Activated naive CD4-positive, alpha-beta T cell treated with anti-CD3 and anti-CD28 coated beads, Interleukin-2, amount 50 U/mL, for 24 hours (primary cell): Measurements from ENCODE around the gene CASP3.

Source experiments
- H3K27ac Mint-ChIP-seq: one replicate; pipeline ENCODE4 v1.8.0; 2021; ENCODE audit warnings: mild to moderate bottlenecking, mixed read lengths
- H3K27me3 Mint-ChIP-seq: one replicate; pipeline ENCODE4 v1.8.0; 2021; ENCODE audit warnings: mixed read lengths
- H3K36me3 Mint-ChIP-seq: one replicate; pipeline ENCODE4 v1.8.0; 2021; ENCODE audit warnings: mixed read lengths
- H3K4me1 Mint-ChIP-seq: one replicate; pipeline ENCODE4 v1.8.0; 2021; ENCODE audit warnings: mixed read lengths
- H3K4me3 Mint-ChIP-seq: one replicate; pipeline ENCODE4 v1.8.0; 2021; ENCODE audit warnings: mild to moderate bottlenecking, mixed read lengths
- H3K9me3 Mint-ChIP-seq: one replicate; pipeline ENCODE4 v1.8.0; 2021; ENCODE audit warnings: mixed read lengths

The CASP3 gene

GRCh38 chr4:184649026-184649970, at the start of gene CASP3, which contains the start of gene PRIMPOL:
Gene CASP3 (minus strand): TSS chr4:184649447. CDS start chr4:184638453, 10,994 bp downstream.
Gene PRIMPOL (plus strand): TSS chr4:184649738. CDS start chr4:184657141, 7,403 bp downstream.
- Mint-ChIP-seq H3K4me3 (peak within 1 kb of the TSS; percentile 97), H3K36me3 (peaks cover 5% of the 10 kb centered on the region), H3K4me1 (peaks cover 55% of the 10 kb centered on the region), H3K27me3 (no peaks in the 10 kb centered on the region), H3K27ac (peak within 1 kb of the TSS; percentile 95), H3K9me3 (no peaks in the 10 kb centered on the region)

- Mint-ChIP-seq H3K27me3 (no peaks in the 10 kb centered on the region), H3K27ac (no peak overlapping the region), H3K9me3 (no peaks in the 10 kb centered on the region), H3K4me1 (no peaks in the 10 kb centered on the region), H3K36me3 (peaks cover 9% of the 10 kb centered on the region), H3K4me3 (no peak overlapping the region)
These were observed 48.7 kb upstream of the CASP3 start for GRCh38 chr4:184697956-184698355.

GRCh38 chr4:184695178-184695896, 46.1 kb upstream of the CASP3 start:
- Mint-ChIP-seq H3K9me3 (no peaks in the 10 kb centered on the region), H3K36me3 (peaks cover 13% of the 10 kb centered on the region), H3K27me3 (no peaks in the 10 kb centered on the region), H3K4me3 (no peak overlapping the region), H3K4me1 (no peaks in the 10 kb centered on the region), H3K27ac (no peak overlapping the region)

DNA sequence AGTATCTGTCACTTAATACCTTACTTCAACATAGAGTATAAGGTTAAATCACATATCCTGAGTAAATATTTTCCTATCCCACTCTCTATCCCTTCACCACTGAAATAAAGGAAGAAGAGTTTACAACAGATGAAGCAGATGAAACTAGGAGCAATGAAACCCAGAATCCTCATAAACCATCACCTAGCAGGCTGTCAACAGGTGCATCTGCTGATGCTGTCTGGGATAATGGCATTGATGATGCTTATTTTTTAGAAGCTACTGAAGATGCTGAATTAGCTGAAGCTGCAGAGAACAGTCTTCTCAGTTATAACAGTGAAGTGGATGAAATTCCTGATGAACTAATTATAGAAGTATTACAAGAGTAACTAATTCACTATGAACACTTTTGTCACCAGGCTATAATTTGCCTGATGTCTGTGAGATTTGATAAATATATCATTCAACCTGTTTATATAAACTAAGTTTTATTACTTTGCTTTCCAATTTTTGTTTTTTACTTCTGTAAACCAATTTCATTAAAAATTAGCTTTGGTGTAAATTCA, 45.2 kb upstream of the CASP3 start:
- Mint-ChIP-seq H3K4me1 (no peaks in the 10 kb centered on the region), H3K27ac (peak overlapping the region; percentile 14), H3K27me3 (no peaks in the 10 kb centered on the region), H3K9me3 (no peaks in the 10 kb centered on the region), H3K36me3 (peaks cover 13% of the 10 kb centered on the region), H3K4me3 (no peak overlapping the region)

DNA sequence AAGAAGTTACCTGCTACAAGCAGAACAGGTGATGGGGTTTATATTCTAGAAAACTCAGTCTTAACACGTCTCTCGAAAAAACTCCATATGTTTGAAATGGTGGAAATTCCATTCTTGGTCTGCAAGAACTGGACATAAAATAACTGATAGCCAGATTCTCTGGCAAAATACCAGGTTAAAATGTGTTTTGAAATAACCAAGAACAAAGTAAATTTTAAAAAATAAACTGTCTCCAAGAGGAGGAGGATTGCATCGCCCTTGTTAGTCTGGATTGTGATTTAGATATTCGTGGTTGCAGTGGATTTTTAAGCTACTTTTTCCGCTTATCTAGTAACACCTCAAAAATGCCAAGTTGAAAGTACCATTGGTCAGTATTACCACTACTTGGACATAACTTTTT, 43.8 kb upstream of the CASP3 start:
- no peaks in the 10 kb centered on the region for H3K4me1 Mint-ChIP-seq
- no peaks in the 10 kb centered on the region for H3K9me3 Mint-ChIP-seq
- H3K36me3 Mint-ChIP-seq: peaks cover 13% of the 10 kb centered on the region
- no peaks in the 10 kb centered on the region for H3K27me3 Mint-ChIP-seq
- no peak overlapping the region for H3K27ac Mint-ChIP-seq
- H3K4me3 Mint-ChIP-seq: no peak overlapping the region

GRCh38 chr4:184689681-184690080, 40.4 kb upstream of the CASP3 start:
- Mint-ChIP-seq H3K27ac (no peak overlapping the region), H3K9me3 (no peaks in the 10 kb centered on the region), H3K4me3 (no peak overlapping the region), H3K36me3 (peaks cover 17% of the 10 kb centered on the region), H3K27me3 (no peaks in the 10 kb centered on the region), H3K4me1 (peaks cover 2% of the 10 kb centered on the region)

GRCh38 chr4:184688447-184688846, 39.2 kb upstream of the CASP3 start:
- peaks cover 10% of the 10 kb centered on the region for H3K36me3 Mint-ChIP-seq
- H3K9me3 Mint-ChIP-seq: no peaks in the 10 kb centered on the region
- H3K27ac Mint-ChIP-seq: no peak overlapping the region
- H3K4me3 Mint-ChIP-seq: no peak overlapping the region
- no peaks in the 10 kb centered on the region for H3K27me3 Mint-ChIP-seq
- H3K4me1 Mint-ChIP-seq: peaks cover 7% of the 10 kb centered on the region

DNA sequence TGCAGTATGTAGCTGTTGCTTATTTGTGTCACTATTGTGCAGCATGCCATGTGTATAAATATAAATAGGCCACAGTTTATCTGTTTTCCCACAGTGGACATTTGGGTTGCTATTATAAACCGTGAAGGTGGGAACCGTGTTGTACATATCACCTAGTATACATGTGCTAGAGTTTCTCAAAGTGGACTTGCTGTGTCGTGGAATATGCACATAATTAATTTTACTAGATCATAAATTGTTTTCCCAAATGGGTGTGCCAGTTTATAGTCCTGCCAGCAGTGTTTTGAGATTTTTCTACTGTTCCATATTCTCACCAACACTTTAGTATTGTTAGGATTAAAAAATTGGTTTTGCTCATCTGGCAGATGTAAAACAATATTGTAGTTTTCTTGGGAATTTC, 38.8 kb upstream of the CASP3 start:
- H3K36me3 Mint-ChIP-seq: peaks cover 9% of the 10 kb centered on the region
- H3K4me1 Mint-ChIP-seq: peaks cover 7% of the 10 kb centered on the region
- no peak overlapping the region for H3K4me3 Mint-ChIP-seq
- no peak overlapping the region for H3K27ac Mint-ChIP-seq
- no peaks in the 10 kb centered on the region for H3K9me3 Mint-ChIP-seq
- H3K27me3 Mint-ChIP-seq: no peaks in the 10 kb centered on the region

DNA sequence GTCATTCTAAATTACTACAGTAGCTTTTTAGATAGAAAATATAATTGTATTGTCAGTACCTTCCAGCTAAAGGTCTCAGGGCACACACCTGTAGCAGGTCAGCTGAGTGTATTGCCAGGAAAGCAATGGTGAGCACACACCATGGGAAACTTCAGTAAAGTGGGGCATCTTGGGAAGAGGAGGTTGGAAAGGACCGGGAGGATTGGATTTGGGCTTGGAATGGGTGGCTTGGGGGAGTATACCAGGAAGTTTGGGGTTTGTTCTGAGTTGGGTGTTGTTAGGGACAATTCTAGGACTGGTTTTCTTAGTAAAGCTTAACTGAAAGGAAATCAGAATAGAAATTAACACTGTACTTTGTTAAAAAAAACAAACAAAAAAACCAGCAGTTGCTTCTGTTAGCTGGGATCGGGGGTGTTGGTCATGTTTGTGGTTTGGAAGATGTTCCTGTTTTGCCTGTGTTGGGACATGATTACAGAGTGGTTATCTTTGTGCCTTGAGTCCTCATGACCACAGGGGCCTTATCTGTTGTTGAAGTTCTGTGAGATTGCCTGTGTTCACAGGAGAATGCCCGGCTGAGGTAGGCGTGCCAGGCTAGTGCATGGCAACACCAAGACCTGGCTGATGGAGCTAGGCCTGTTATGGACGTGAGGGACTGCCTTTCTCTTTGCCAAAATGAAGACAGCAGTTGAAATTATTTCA, 35.4 kb upstream of the CASP3 start:
- peaks cover 7% of the 10 kb centered on the region for H3K4me1 Mint-ChIP-seq
- peaks cover 5% of the 10 kb centered on the region for H3K36me3 Mint-ChIP-seq
- no peak overlapping the region for H3K27ac Mint-ChIP-seq
- no peaks in the 10 kb centered on the region for H3K27me3 Mint-ChIP-seq
- H3K9me3 Mint-ChIP-seq: no peaks in the 10 kb centered on the region
- H3K4me3 Mint-ChIP-seq: no peak overlapping the region

- Mint-ChIP-seq H3K4me1 (peaks cover 7% of the 10 kb centered on the region), H3K27me3 (no peaks in the 10 kb centered on the region), H3K27ac (no peak overlapping the region), H3K36me3 (peaks cover 5% of the 10 kb centered on the region), H3K9me3 (no peaks in the 10 kb centered on the region), H3K4me3 (no peak overlapping the region)
These were observed 32.7 kb upstream of the CASP3 start for GRCh38 chr4:184681916-184682315.

DNA sequence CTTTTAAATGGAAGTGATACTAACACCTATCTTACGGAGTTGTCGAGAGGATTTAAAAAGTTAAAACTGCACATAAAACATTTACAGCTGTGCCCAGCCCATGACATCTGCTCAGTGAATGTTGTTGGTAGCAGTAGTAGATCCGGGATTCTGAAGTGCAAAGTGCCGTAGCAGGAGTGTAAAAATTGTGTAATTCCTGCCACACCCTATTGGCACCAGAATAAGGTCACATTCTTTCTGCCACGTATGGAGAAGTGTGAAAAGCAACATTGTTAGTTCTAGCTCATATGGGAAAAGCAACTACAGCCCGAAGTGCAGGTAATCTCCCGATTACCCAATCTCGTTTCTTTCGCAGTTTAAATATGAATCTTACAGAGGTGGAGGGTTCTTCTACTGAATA, 31.5 kb upstream of the CASP3 start:
- H3K4me1 Mint-ChIP-seq: peaks cover 7% of the 10 kb centered on the region
- no peak overlapping the region for H3K27ac Mint-ChIP-seq
- H3K27me3 Mint-ChIP-seq: no peaks in the 10 kb centered on the region
- no peaks in the 10 kb centered on the region for H3K9me3 Mint-ChIP-seq
- no peak overlapping the region for H3K4me3 Mint-ChIP-seq
- peaks cover 4% of the 10 kb centered on the region for H3K36me3 Mint-ChIP-seq

GRCh38 chr4:184675821-184676492, 26.7 kb upstream of the CASP3 start:
- Mint-ChIP-seq H3K27ac (no peak overlapping the region), H3K4me3 (no peak overlapping the region), H3K4me1 (no peaks in the 10 kb centered on the region), H3K36me3 (peaks cover 4% of the 10 kb centered on the region), H3K9me3 (no peaks in the 10 kb centered on the region), H3K27me3 (no peaks in the 10 kb centered on the region)

GRCh38 chr4:184675018-184675417, 25.8 kb upstream of the CASP3 start:
- H3K27me3 Mint-ChIP-seq: no peaks in the 10 kb centered on the region
- no peaks in the 10 kb centered on the region for H3K4me1 Mint-ChIP-seq
- H3K36me3 Mint-ChIP-seq: peaks cover 4% of the 10 kb centered on the region
- no peaks in the 10 kb centered on the region for H3K9me3 Mint-ChIP-seq
- H3K27ac Mint-ChIP-seq: no peak overlapping the region
- no peak overlapping the region for H3K4me3 Mint-ChIP-seq

DNA sequence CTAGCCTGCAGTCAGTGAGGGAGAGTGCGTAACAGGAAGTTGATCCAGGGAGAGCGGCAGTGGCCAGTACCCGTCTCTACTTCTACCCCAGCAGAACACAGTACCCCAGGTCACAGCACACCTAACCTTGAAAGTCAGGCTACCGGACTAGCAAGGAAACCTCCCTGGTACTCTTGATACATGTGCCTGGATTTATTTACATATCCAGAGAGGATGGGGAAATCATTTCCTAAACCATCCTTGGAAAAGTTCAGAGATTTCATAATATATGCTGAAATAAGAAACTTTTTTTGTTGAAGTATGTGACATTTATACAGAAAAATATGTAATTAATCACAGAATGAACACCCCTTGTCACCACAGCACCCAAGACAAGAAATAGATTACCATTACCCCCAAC, 24.8 kb upstream of the CASP3 start:
- Mint-ChIP-seq H3K9me3 (no peaks in the 10 kb centered on the region), H3K27ac (peak overlapping the region; percentile 72), H3K27me3 (no peaks in the 10 kb centered on the region), H3K4me1 (peaks cover 8% of the 10 kb centered on the region), H3K36me3 (peaks cover 4% of the 10 kb centered on the region), H3K4me3 (no peak overlapping the region)

GRCh38 chr4:184672741-184673140, 23.5 kb upstream of the CASP3 start:
- Mint-ChIP-seq H3K4me1 (peaks cover 21% of the 10 kb centered on the region), H3K9me3 (no peaks in the 10 kb centered on the region), H3K36me3 (peaks cover 12% of the 10 kb centered on the region), H3K27ac (no peak overlapping the region), H3K27me3 (no peaks in the 10 kb centered on the region), H3K4me3 (no peak overlapping the region)
